HPDE6-E6E7 (cell line): ENCODE results near the gene SERINC5.

Source experiments
- DNase-seq: peaks from one replicate; pipeline ENCODE4 v3.0.0; 2011; ENCODE audit warnings: missing footprints; ENCODE audit errors: extremely low spot score

SERINC5 gene

DNA sequence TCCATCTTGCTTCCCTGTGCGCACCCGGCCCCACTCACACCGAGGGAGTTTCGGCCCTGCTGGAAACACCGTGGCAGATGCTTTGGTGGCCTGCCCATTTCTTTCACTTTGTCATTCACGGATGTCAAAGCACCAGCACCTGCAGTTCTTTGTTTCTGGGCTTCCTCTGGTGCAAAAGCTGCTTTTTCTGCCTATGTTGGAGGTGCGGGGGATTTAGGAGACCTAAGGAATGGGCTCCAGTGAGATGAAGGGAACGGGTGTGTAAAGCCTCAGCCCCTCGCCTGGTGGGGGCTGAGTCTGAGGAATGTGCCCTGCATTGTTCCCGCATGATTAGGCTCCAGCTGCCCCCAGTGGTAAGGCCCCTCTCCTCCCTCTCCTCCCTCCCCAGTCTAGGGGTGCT, 158.4 kb downstream of the SERINC5 start:
- DNase-seq = no peak

DNA sequence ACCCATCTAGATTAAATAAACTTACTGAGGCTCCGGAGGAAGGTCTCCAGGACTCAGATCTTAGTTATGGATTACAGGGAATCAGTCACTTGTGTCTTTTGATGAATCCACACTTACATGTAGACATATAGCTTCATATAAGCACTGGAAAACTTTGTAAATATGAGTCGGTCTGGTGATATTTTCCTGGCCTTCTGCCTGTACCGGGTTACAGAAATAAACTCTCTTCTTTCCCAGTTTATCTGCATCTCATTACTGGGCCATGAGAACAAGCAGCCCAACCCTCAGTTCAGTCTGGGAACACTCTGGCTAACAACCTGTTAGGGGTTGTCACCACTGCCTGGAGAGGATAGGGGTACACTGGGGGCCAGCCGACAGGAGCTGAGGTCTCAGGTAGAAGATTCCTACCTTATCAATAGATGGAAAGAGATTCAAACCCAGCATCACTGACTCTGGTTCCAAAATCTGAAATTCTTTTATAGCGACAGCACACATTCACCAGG, 161.6 kb downstream of the SERINC5 start:
- no peak for DNase-seq

GRCh38 chr5:80093796-80094195, 162.1 kb downstream of the SERINC5 start:
- no peak for DNase-seq

DNA sequence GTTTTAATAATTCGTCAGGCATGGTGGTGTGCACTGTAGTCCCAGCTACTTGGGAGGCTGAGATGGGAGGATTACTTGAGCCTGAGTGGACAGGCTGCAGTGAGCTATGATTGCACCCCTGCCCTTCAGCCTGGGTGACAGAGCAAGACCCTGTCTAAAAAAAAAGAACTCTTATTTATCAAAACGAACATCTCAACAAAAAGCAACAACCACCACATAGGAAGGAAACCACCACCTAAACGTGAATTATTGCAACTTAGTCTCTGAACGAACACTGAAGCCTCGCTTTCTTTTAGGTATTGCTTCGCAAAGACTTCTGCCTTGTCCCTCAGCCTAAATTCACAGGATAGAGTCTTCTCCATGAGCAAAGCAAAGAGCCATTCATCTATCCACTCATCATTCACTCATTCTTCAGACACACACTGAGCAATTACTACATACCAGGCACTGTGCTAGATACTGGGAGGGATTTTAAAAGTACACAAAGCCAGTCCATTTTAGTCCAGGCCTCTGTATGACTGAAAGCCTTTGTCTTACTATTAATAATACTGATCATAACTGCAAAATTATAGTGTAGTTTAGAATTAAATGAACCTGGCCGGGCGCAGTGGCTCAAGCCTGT, 163.3 kb downstream of the SERINC5 start:
- no peak for DNase-seq

- DNase-seq = peak; percentile 37
Observed at GRCh38 chr5:80091792-80092192, 164.1 kb downstream of the SERINC5 start.

DNA sequence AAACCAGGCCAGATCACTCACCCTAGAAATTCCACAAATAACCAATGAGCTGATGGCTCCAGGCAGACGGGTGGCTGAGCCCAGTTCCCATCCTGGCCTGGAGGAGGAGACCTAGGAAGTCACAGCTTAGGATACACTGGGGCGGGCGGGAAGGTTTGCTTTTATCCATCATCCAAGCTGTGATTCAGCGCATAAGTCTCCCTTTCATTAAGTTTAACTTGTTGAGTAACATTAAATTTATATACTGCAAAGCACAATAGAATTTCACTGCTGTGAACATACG, 165.0 kb downstream of the SERINC5 start:
- no peak for DNase-seq

- DNase-seq = peak; percentile 33
Observed at GRCh38 chr5:80083101-80083890, 172.6 kb downstream of the SERINC5 start.

GRCh38 chr5:80082731-80083100, 173.1 kb downstream of the SERINC5 start:
- no peak for DNase-seq

GRCh38 chr5:80082281-80082680, 173.6 kb downstream of the SERINC5 start:
- no peak for DNase-seq

- no peak for DNase-seq
Observed at GRCh38 chr5:80078921-80079320, 176.9 kb downstream of the SERINC5 start.

DNA sequence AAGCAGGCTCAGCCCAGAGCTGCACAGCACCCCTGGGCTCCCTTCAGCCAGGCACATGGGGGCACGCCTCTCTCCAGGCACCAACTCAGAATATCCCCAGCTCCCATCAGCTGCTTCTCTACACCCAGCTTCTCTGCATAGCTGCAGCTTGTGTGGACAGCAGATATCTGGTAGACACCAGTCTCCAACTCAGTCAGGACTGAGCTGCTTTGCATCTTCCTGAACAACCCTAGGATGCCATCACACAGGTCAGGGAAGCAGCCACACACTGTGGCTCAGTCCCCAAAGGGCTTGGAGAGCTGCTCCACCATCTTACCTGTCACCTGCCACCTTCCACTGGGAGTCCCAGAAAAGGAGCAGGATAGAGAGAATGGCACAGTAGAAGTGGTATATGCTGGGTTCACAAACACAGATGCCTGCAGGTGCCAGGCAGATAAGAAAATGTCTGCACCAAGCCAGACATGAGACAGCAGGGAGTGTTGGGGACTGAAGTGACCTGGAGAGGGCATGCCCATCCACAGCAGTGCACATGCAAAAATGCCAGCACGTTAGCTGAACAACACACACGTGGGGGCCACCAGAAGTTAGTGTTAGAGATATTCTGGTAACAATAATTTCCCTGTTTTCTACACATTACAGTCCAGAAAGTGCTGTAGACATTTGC, 178.7 kb downstream of the SERINC5 start:
- no peak for DNase-seq

DNA sequence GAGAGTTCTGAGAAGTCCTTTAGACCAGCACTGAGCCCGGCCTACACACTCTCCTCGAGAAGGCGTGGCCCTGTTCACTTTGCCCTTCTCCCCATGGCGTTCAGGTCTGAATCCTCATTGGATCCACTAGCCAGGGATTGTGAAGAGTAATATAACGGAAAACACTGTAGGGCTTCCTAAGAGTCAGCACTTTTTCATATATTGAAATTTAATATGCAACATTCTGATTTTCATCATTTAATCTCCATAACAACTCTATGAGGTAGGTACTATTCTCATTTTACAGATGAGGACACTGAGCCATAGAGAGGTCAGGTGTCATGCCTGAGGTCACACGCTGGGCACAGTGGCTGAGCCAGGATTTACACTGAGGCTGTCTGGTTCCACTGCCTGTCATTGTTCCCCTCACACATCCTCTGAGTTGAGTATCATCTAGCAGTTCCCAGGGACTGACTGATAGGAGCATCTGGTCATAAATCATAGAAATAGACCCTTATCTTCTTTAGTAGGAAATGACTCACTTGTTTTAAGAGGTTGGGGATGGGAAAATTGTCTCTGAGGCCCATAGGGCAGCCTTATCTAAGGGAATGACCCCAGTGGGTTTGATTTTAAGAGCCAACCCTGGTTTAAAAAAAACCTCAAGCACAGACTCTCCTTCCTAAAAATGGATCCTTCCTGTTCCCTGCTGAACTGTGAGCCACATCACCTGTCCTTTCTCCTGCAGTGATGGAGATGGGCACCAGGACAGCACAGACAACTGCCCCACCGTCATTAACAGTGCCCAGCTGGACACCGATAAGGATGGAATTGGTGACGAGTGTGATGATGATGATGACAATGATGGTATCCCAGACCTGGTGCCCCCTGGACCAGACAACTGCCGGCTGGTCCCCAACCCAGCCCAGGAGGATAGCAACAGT, 179.5 kb downstream of the SERINC5 start:
- no peak for DNase-seq

DNA sequence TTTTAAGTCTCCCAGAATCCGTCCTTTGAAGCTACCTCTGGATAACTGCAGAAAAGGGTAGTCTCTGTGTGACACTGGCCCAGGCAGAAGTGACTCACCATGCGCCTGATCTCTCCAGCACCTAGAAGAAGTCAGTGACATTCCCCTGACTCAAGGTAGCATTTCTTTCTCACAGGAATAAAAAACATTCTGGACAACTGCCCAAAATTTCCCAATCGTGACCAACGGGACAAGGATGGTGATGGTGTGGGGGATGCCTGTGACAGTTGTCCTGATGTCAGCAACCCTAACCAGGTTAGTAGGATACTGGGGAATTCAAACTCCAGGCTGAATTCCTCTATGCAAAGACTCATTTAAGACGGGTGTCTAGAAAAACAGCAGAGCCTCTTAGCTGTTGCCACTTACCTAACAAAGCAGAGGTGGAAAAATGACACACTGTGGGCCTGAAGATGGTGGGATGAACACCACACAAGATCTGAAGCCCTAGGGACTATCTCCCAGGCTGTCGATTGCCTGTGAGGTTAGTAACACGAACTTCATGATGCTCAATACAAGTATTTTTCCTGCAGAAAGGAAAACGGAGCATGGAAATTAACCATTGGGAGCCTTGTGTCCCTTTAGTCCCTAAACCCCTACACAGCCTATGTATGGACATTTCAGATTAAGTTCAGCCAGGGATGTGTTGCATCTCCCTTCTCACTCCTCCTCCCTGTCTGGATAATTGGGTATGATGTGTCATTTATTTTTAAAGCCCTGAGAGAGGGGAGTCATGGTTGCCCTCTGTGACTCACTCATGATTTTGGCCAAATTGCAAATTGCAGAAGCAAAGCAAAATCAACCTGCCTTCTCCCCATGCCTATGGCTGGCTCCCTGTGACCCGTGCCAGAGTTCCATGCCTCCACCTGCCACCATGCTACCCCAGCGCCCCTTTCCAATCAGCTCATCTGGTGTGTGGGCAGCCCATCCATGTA, 183.5 kb downstream of the SERINC5 start:
- no peak for DNase-seq

GRCh38 chr5:80071510-80072021, 184.3 kb downstream of the SERINC5 start:
- DNase-seq = no peak

- no peak for DNase-seq
Observed at GRCh38 chr5:80070338-80071056, 185.4 kb downstream of the SERINC5 start.

GRCh38 chr5:80069918-80070318, 185.9 kb downstream of the SERINC5 start:
- DNase-seq = no peak

DNA sequence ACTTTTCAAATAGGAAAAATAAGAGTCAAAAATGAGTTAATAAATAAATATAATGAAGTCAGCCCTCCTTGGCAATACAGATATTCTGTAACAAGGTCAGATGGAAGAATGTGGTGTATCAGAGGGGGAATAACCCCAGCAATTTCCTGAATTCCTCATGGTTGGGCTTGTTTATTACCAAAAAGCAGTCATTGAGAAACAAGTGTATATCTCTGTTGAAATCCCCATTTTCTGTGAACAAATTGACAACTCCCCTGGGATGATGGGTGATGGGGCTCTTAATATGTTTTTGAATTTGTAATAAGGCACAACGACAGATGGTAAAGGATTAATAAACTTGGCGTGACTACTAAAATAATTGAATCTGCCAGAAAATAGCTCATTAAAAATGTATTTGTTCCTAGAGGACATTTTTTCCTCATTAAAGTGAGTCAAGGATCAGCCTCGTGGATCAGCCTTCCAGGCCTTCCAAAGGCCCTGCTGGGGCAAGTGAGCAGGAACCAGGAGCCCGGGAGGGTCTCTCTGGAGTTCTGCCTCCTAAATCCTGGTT, 186.5 kb downstream of the SERINC5 start:
- no peak for DNase-seq

DNA sequence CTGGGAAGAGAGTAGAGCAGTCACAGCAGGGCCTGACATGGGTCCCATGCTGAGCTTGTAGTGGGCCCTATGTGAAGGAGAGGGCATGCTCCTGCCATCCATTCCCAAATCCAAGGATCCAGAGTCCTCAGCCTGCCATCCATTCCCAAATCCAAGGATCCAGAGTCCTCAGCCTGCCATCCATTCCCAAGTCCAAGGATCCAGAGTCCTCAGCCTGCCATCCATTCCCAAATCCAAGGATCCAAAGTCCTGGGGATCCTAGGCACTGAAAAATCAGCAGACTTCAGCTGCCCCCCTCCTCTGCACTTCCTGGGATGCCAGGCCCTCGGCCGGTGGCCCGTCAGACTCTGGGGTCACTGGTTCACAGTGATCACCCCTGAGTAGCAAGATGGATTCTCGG, 187.1 kb downstream of the SERINC5 start:
- no peak for DNase-seq

GRCh38 chr5:80068246-80068636, 187.6 kb downstream of the SERINC5 start:
- DNase-seq = no peak
